ENCODE results near the gene HS6ST3.

DNA sequence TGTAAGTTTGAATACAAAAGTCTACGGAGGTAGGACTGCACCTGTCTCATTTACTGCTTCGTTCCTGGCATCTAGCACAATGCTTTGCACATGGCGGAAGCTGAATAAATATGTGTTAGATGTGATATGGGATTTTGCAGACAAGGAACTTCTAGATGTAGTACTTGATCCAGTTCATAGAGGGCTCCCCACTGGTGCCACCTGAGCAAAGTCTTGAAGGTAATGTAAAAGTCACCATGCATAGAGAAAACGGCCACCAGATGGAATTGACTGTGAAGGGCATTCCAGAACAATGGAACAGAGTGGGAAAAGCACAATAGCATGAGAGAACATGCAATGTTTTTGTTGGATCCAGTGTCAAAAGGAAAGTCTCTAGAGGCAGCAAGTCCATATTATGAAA is 209.3 kb downstream of the HS6ST3 start:
- TF ChIP-seq CTCF (IDR thresholded peaks at IDR 0.05 in 4 of 5, conservative IDR thresholded peaks at IDR 0.05 in 1 of 5) (no peak), POLR2A (IDR thresholded peaks at IDR 0.05) (no peak)
